GM19372 (cell line): ENCODE results near the gene ERG.

Experiments
- ATAC-seq: cut with Tn5 transposase; IDR thresholded peaks from one replicate; pipeline ENCODE4 v1.9.1; 2021; ENCODE audit warnings: mild to moderate bottlenecking, low read depth, moderate library complexity; ENCODE audit not compliant: unreplicated experiment

The ERG gene

GRCh38 chr21:38498057-38498833 lies at the start of gene ERG:
ERG (minus strand) TSS chr21:38498477; CDS start chr21:38498380, 97 bp downstream.
- no peak for ATAC-seq

- ATAC-seq = no peak
Measured at GRCh38 chr21:38544661-38545060, 46.4 kb upstream of the ERG start.

- ATAC-seq = no peak
Measured at GRCh38 chr21:38542263-38542662, 44.0 kb upstream of the ERG start.

GRCh38 chr21:38538353-38538752 lies 40.1 kb upstream of the ERG start:
- ATAC-seq = no peak

- no peak for ATAC-seq
Measured at GRCh38 chr21:38534591-38534990, 36.3 kb upstream of the ERG start.

GRCh38 chr21:38533887-38534286 lies 35.6 kb upstream of the ERG start:
- ATAC-seq = no peak

GRCh38 chr21:38531591-38531990 lies 33.3 kb upstream of the ERG start:
- no peak for ATAC-seq

GRCh38 chr21:38531039-38531541 lies 32.8 kb upstream of the ERG start:
- no peak for ATAC-seq

GRCh38 chr21:38527737-38528136 lies 29.5 kb upstream of the ERG start:
- no peak for ATAC-seq

- ATAC-seq = no peak
Measured at GRCh38 chr21:38525454-38525853, 27.2 kb upstream of the ERG start.

- ATAC-seq = no peak
Measured at GRCh38 chr21:38524168-38525153, 26.2 kb upstream of the ERG start.

GRCh38 chr21:38520511-38520910 lies 22.2 kb upstream of the ERG start:
- ATAC-seq = no peak

GRCh38 chr21:38511662-38512243 lies 13.5 kb upstream of the ERG start:
- no peak for ATAC-seq

GRCh38 chr21:38511198-38511597 lies 12.9 kb upstream of the ERG start:
- no peak for ATAC-seq

GRCh38 chr21:38507374-38507942 lies 9.2 kb upstream of the ERG start:
- no peak for ATAC-seq

- ATAC-seq = no peak
Measured at GRCh38 chr21:38506661-38507281, 8.5 kb upstream of the ERG start.

- no peak for ATAC-seq
Measured at GRCh38 chr21:38505654-38506523, 7.6 kb upstream of the ERG start.

- no peak for ATAC-seq
Measured at GRCh38 chr21:38504066-38504465, 5.8 kb upstream of the ERG start.

- ATAC-seq = no peak
Measured at GRCh38 chr21:38503583-38503982, 5.3 kb upstream of the ERG start.
